Lung (tissue), 12 donors: Measurements from ENCODE around the gene ASIC4. TPM values are rescaled to one million over a fixed set of nuclear protein-coding genes. Genes with fewer than 3 reads are reported as not detected.
A peak's percentile ranks its signal among the peaks of the same experiment; 100 is the strongest.

Experiments
- ATAC-seq: fragments of 200-7000 bp; cut with Tn5 transposase; one replicate; pipeline ENCODE4 v1.9.1; 2020; ENCODE audit warnings: moderate number of reproducible peaks; ENCODE audit not compliant: insufficient read depth, low FRiP score
- DNase-seq, 3 donors: peaks; one replicate each; pipeline ENCODE4 v3.0.0-alpha.2; 2013 to 2017
- H3K27ac ChIP-seq, 2 donors: one replicate each; pipeline ENCODE4 v1.5.1; 2013; ENCODE audit warnings: mild to moderate bottlenecking in 2 of 2, moderate library complexity in 2 of 2, control low read depth in 1 of 2, inconsistent platforms in 1 of 2, low read depth in 1 of 2, low read length in 1 of 2
- H3K27me3 ChIP-seq, 3 donors: one replicate each; pipeline ENCODE4 v1.5.1; 2013; ENCODE audit warnings: low read length in 2 of 3; ENCODE audit not compliant: control insufficient read depth in 3 of 3, insufficient read depth in 3 of 3
- H3K36me3 ChIP-seq, 4 donors: one replicate each; pipeline ENCODE4 v1.5.1; 2013; ENCODE audit warnings: low read length in 4 of 4, mild to moderate bottlenecking in 1 of 4, moderate library complexity in 1 of 4; ENCODE audit not compliant: control insufficient read depth in 4 of 4, insufficient read depth in 4 of 4
- H3K4me1 ChIP-seq, 5 donors: one replicate each; pipeline ENCODE4 v1.5.1; 2013; ENCODE audit warnings: low read length in 5 of 5, mild to moderate bottlenecking in 2 of 5, moderate library complexity in 1 of 5; ENCODE audit not compliant: control insufficient read depth in 5 of 5, insufficient read depth in 5 of 5
- H3K4me3 ChIP-seq: one replicate; pipeline ENCODE4 v1.5.1; 2013; ENCODE audit warnings: mild to moderate bottlenecking, control low read depth, moderate library complexity
- H3K9ac ChIP-seq, 2 donors: one replicate each; pipeline ENCODE4 v1.5.1; 2013; ENCODE audit warnings: low read length in 2 of 2, control low read depth in 1 of 2; ENCODE audit not compliant: insufficient read depth in 1 of 2
- H3K9me3 ChIP-seq, 4 donors: one replicate each; pipeline ENCODE4 v1.5.1; 2013; ENCODE audit warnings: low read length in 3 of 4, mild to moderate bottlenecking in 1 of 4, moderate library complexity in 1 of 4; ENCODE audit not compliant: control insufficient read depth in 4 of 4, insufficient read depth in 3 of 4
- WGBS, 2 donors: extraction: QIAGEN DNeasy Blood & Tissue Kit; methylation state at CpG; one replicate each; pipeline ENCODE4 v1.1.7; 2013; 5-methylcytosine and 5-hydroxymethylcytosine counted together
- polyA plus RNA-seq, 2 donors: library from polyadenylated mRNA; stranded (reverse); fragments of 200-250 nt; gene quantifications; one replicate each; pipeline ENCODE4 v1.2.1, GENCODE V29; 2013
- total RNA-seq, 2 donors: library from RNA; depleted of rRNA in 1 of 2; stranded (reverse); fragments of >200 nt in 1 of 2; gene quantifications; one replicate each; pipeline ENCODE4 v1.2.1, GENCODE V29; 2014 to 2021
- TF ChIP-seq, protein P1 (sequence below): IDR thresholded peaks from 2 replicates; pipeline ENCODE4 v1.5.1; 2012; ENCODE audit warnings: mild to moderate bottlenecking; ENCODE audit errors: control extremely low read depth, extremely low read depth
- donor health status: control.
- donor health status: control.
- donor health status: Bipolar disorder and iron deficiency.
- donor health status: healthy.
- donor health status: DM: yes; HTN: yes; CAD: no.

The ASIC4 gene
- total and polyA plus RNA-seq, 4 donors, result 0.02 to 0.43 (median 0.14) TPM

DNA sequence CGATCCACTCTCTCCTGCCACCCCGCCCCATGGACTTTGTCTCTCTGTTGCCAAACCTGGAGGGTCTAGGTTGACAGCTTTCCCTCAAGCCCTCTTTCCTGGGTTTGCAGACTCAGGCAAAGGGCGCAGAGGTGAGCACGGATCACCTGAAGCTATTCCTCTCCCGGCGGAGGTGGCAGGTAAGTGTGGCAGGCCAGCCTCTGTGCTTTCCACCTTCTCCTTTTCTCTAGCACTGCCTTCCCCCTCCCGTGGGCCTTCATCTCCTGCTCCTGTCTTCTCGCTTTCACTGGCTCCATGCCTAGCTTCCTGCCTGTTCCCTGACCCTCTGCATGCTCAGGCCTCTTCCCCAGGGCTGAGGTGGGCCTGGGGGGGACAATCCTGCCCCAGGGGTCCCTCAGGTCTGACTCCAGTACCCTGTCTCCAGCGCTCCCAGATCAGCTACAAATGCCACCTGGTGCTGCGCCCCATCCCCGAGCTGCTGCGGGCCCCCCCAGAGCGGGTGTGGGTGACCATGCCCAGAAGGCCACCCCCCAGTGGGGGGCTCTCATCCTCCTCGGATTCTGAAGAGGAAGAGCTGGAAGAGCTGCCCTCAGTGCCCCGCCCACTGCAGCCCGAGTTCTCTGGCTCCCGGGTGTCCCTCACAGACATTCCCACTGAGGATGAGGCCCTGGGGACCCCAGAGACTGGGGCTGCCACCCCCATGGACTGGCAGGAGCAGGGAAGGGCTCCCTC lies 31.4 kb upstream of the ASIC4 start:
- peaks cover 0 to 2% (median 0%) of the 10 kb centered on the region in 4 donors for H3K9me3 ChIP-seq
- H3K27ac ChIP-seq, result no peak overlapping the region
- ATAC-seq, result no peak
- TF ChIP-seq, protein P1, sequence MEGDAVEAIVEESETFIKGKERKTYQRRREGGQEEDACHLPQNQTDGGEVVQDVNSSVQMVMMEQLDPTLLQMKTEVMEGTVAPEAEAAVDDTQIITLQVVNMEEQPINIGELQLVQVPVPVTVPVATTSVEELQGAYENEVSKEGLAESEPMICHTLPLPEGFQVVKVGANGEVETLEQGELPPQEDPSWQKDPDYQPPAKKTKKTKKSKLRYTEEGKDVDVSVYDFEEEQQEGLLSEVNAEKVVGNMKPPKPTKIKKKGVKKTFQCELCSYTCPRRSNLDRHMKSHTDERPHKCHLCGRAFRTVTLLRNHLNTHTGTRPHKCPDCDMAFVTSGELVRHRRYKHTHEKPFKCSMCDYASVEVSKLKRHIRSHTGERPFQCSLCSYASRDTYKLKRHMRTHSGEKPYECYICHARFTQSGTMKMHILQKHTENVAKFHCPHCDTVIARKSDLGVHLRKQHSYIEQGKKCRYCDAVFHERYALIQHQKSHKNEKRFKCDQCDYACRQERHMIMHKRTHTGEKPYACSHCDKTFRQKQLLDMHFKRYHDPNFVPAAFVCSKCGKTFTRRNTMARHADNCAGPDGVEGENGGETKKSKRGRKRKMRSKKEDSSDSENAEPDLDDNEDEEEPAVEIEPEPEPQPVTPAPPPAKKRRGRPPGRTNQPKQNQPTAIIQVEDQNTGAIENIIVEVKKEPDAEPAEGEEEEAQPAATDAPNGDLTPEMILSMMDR, result no peak
- WGBS, 2 donors, result 67 to 73% methylated on average over 17 of the region's 17 CpGs
- no peak overlapping the region for H3K4me3 ChIP-seq
- H3K9ac ChIP-seq, result no peak overlapping the region
- peaks cover 0 to 6% (median 0%) of the 10 kb centered on the region in 4 donors for H3K36me3 ChIP-seq
- peaks cover 5 to 46% (median 17%) of the 10 kb centered on the region in 3 donors for H3K27me3 ChIP-seq
- no peak for DNase-seq
- H3K4me1 ChIP-seq, result peaks cover 0 to 13% (median 3%) of the 10 kb centered on the region in 5 donors

DNA sequence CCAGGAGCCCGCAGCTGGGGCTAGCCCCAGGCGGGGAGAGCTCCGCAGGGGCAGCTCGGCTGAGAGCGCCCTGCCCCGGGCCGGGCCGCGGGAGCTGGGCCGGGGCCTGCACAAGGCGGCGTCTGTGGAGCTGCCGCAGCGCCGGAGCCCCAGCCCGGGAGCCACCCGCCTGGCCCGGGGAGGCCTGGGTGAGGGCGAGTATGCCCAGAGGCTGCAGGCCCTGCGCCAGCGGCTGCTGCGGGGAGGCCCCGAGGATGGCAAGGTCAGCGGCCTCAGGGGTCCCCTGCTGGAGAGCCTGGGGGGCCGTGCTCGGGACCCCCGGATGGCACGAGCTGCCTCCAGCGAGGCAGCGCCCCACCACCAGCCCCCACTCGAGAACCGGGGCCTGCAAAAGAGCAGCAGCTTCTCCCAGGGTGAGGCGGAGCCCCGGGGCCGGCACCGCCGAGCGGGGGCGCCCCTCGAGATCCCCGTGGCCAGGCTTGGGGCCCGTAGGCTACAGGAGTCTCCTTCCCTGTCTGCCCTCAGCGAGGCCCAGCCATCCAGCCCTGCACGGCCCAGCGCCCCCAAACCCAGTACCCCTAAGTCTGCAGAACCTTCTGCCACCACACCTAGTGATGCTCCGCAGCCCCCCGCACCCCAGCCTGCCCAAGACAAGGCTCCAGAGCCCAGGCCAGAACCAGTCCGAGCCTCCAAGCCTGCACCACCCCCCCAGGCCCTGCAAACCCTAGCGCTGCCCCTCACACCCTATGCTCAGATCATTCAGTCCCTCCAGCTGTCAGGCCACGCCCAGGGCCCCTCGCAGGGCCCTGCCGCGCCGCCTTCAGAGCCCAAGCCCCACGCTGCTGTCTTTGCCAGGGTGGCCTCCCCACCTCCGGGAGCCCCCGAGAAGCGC lies 30.6 kb upstream of the ASIC4 start:
- no peak for DNase-seq
- peaks cover 0 to 2% (median 0%) of the 10 kb centered on the region in 4 donors for H3K9me3 ChIP-seq
- H3K4me1 ChIP-seq, result peaks cover 0 to 10% (median 3%) of the 10 kb centered on the region in 5 donors
- peaks cover 5 to 42% (median 17%) of the 10 kb centered on the region in 3 donors for H3K27me3 ChIP-seq
- peaks cover 0 to 6% (median 0%) of the 10 kb centered on the region in 4 donors for H3K36me3 ChIP-seq
- no peak for ATAC-seq
- 17 to 19% methylated on average over 54 to 58 of the region's 58 CpGs for WGBS, 2 donors
- H3K27ac ChIP-seq, result no peak overlapping the region
- H3K9ac ChIP-seq, result no peak overlapping the region
- H3K4me3 ChIP-seq, result no peak overlapping the region
- TF ChIP-seq, protein P1, result no peak

- WGBS, 2 donors, result 2% methylated on average over 89 of the region's 89 CpGs
- TF ChIP-seq, protein P1, result no peak
- peaks cover 0 to 2% (median 0%) of the 10 kb centered on the region in 4 donors for H3K9me3 ChIP-seq
- no peak overlapping the region for H3K9ac ChIP-seq
- peaks cover 5 to 42% (median 17%) of the 10 kb centered on the region in 3 donors for H3K27me3 ChIP-seq
- DNase-seq, result peak; percentile 36 to 43 (median 39)
- peaks cover 0 to 10% (median 3%) of the 10 kb centered on the region in 5 donors for H3K4me1 ChIP-seq
- H3K27ac ChIP-seq, result no peak overlapping the region
- H3K36me3 ChIP-seq, result peaks cover 0 to 6% (median 0%) of the 10 kb centered on the region in 4 donors
- no peak for ATAC-seq
- no peak overlapping the region for H3K4me3 ChIP-seq
Observed at GRCh38 chr2:219484343-219485200, 29.7 kb upstream of the ASIC4 start.
